Endothelial cell of umbilical vein (primary cell): ENCODE measurements around the gene TRRAP. TPM values are rescaled to one million over a fixed set of nuclear protein-coding genes. Genes with fewer than 3 reads are reported as not detected.

Experiments
- BruUV-seq: library from RNA; stranded (reverse); fragments of 400-500 nt; replicated peaks from 2 replicates; lab custom pipeline; 2021; lab: Mats Ljungman, UMichigan
- CTCF ChIA-PET: fragments of 300-600, 350-600 bp; sonication (Branson Sonifier 250); formaldehyde crosslinking; loops from one replicate; lab custom pipeline; 2021; ENCODE audit warnings: antibody characterized with exemption, inconsistent platforms; lab: Charles Lee
- POLR2A ChIA-PET: fragments of 300-600, 350-600 bp; sonication (Branson Sonifier 250); formaldehyde crosslinking; loops from one replicate; lab custom pipeline; 2021; ENCODE audit warnings: antibody characterized with exemption, inconsistent platforms; lab: Charles Lee
- DNase-seq: peaks from one replicate; pipeline ENCODE4 v3.0.0-alpha.2; 2011; ENCODE audit warnings: low read depth, low spot score
- FAIRE-seq: peaks from 2 replicates; lab custom pipeline; 2011; peaks lifted over from hg19 to GRCh38; lab: Jason Lieb, UNC
- H2AFZ ChIP-seq: 2 replicates; pipeline ENCODE4 v1.6.0; 2012; ENCODE audit warnings: low read depth, low read length, control low read depth, inconsistent platforms
- H3K27ac ChIP-seq: 2 replicates; pipeline ENCODE4 v1.5.1; 2011; ENCODE audit warnings: low read depth, mild to moderate bottlenecking, control low read depth, low read length, moderate library complexity; ENCODE audit not compliant: insufficient read depth
- H3K27me3 ChIP-seq, 2 experiments: 2 replicates each; pipeline versions ENCODE4 v1.6.0 to v1.6.1; 2011; ENCODE audit warnings: low read length in 2 of 2, mixed read lengths in 1 of 2; ENCODE audit not compliant: control insufficient read depth in 2 of 2, insufficient read depth in 2 of 2
- H3K36me3 ChIP-seq, 2 experiments: 2 replicates in 1 of 2; 3 replicates in 1 of 2; pipeline ENCODE4 v1.5.1; 2011; ENCODE audit warnings: low read length in 2 of 2, mild to moderate bottlenecking in 1 of 2, moderate library complexity in 1 of 2; ENCODE audit not compliant: control insufficient read depth in 2 of 2, insufficient read depth in 2 of 2; ENCODE audit errors: extremely low read depth in 1 of 2
- H3K4me1 ChIP-seq: 3 replicates; pipeline ENCODE4 v1.5.1; 2011; ENCODE audit warnings: mild to moderate bottlenecking, low read length; ENCODE audit not compliant: control insufficient read depth, insufficient read depth; ENCODE audit errors: extremely low read depth
- H3K4me2 ChIP-seq: 2 replicates; pipeline ENCODE4 v1.6.1; 2011; ENCODE audit warnings: low read length, control low read depth, mixed read lengths; ENCODE audit not compliant: insufficient read depth
- H3K4me3 ChIP-seq, 3 experiments: fragments of 200-600 bp in 1 of 3; sonication (generic), shearing (Covaris generic) in 1 of 3; replicated peaks in 1 of 3; 2 replicates each; pipeline ENCODE4 v1.5.1; 2011 to 2016; ENCODE audit warnings: control low read depth in 3 of 3, low read length in 3 of 3, mild to moderate bottlenecking in 2 of 3, inconsistent platforms in 1 of 3, low read depth in 1 of 3, moderate library complexity in 1 of 3; ENCODE audit not compliant: insufficient read depth in 1 of 3
- H3K79me2 ChIP-seq: 2 replicates; pipeline ENCODE4 v1.6.0; 2012; ENCODE audit warnings: low read length, inconsistent platforms; ENCODE audit not compliant: control insufficient read depth, insufficient read depth
- H3K9ac ChIP-seq: replicated peaks from 2 replicates; pipeline ENCODE3; 2011; ENCODE audit warnings: low read length, control low read depth; ENCODE audit not compliant: insufficient read depth; ENCODE audit errors: extremely low read depth
- H3K9me1 ChIP-seq: replicated peaks from 3 replicates; pipeline ENCODE4 v1.6.0; 2011; ENCODE audit warnings: mild to moderate bottlenecking, low read length; ENCODE audit not compliant: control insufficient read depth, insufficient read depth; ENCODE audit errors: extremely low read depth
- H3K9me3 ChIP-seq: replicated peaks from 2 replicates; pipeline ENCODE4 v1.5.1; 2012; ENCODE audit warnings: low read length, inconsistent platforms; ENCODE audit not compliant: control insufficient read depth, insufficient read depth
- H4K20me1 ChIP-seq: replicated peaks from 2 replicates; pipeline ENCODE3; 2011; ENCODE audit warnings: mild to moderate bottlenecking, low read length; ENCODE audit not compliant: control insufficient read depth, insufficient read depth; ENCODE audit errors: extremely low read depth
- CTCF ChIP-seq, 2 donors: IDR thresholded peaks; 1 replicate in 1 of 2; 2 replicates in 1 of 2; pipeline ENCODE4 v1.5.1; 2011; ENCODE audit warnings: low read length in 2 of 2, mild to moderate bottlenecking in 2 of 2, moderate library complexity in 2 of 2, control low read depth in 1 of 2, inconsistent platforms in 1 of 2, low read depth in 1 of 2; ENCODE audit not compliant: insufficient read depth in 1 of 2; ENCODE audit errors: extremely low read depth in 1 of 2
- EZH2 ChIP-seq: IDR thresholded peaks from 2 replicates; pipeline ENCODE4 v1.6.1; 2012; ENCODE audit warnings: borderline replicate concordance, low read depth, mild to moderate bottlenecking, moderate library complexity, low read length, inconsistent platforms; ENCODE audit not compliant: severe bottlenecking
- FOS ChIP-seq: IDR thresholded peaks from 2 replicates; pipeline ENCODE4 v1.6.1; 2011; ENCODE audit warnings: mild to moderate bottlenecking, low read length, moderate library complexity, borderline replicate concordance; ENCODE audit not compliant: insufficient read depth
- GATA2 ChIP-seq: IDR thresholded peaks from 2 replicates; pipeline ENCODE4 v1.7.0; 2011; ENCODE audit warnings: low read depth, mild to moderate bottlenecking, moderate library complexity, mixed read lengths, low read length; ENCODE audit not compliant: insufficient read length, insufficient read depth
- JUN ChIP-seq: IDR thresholded peaks from 2 replicates; pipeline ENCODE4 v1.6.1; 2011; ENCODE audit warnings: borderline replicate concordance, low read depth; ENCODE audit not compliant: insufficient read length, insufficient read depth
- MAX ChIP-seq: IDR thresholded peaks from 2 replicates; pipeline ENCODE4 v1.6.1; 2011; ENCODE audit not compliant: insufficient read depth, insufficient read length
- MYC ChIP-seq: IDR thresholded peaks from one replicate; pipeline ENCODE4 v1.6.1; 2011; ENCODE audit warnings: mild to moderate bottlenecking, low read depth, low read length
- POLR2A ChIP-seq: IDR thresholded peaks from 2 replicates; pipeline ENCODE4 v1.6.1; 2012; ENCODE audit warnings: low read depth, mild to moderate bottlenecking, control low read depth, low read length
- POLR2AphosphoS5 ChIP-seq: IDR thresholded peaks from 2 replicates; pipeline ENCODE4 v1.6.1; 2012; ENCODE audit warnings: low read depth, mild to moderate bottlenecking, control low read depth, low read length, moderate library complexity; ENCODE audit not compliant: insufficient read depth
- dilution Hi-C: fragments of 300-500 bp; cut with MboI; formaldehyde crosslinking; loops from one replicate; pipeline ENCODE4 v1.15.0; 2019; ENCODE audit warnings: low sequenced_read_pairs; ENCODE audit not compliant: extremely low pct_ligation_motif_present
- intact Hi-C: fragments of 100-400 bp; cut with micrococcal nuclease; formaldehyde crosslinking; loops from one replicate; pipeline ENCODE4 v1.10.0; 2022
- polyA plus RNA-seq, 4 experiments: library from polyadenylated mRNA; depleted of rRNA in 3 of 4; stranded (reverse) in 3 of 4; unstranded in 1 of 4; fragments of >200 nt; gene quantifications; 2 replicates each; pipeline versions ENCODE4 v1.2.1 to v1.2.3, GENCODE V29; 2011 to 2012; ENCODE audit warnings: missing spikeins in 1 of 4
- total RNA-seq: library from RNA; stranded (reverse); gene quantifications from 2 replicates; pipeline ENCODE4 v1.2.3, GENCODE V29; 2021

The TRRAP gene
- total and polyA plus RNA-seq, 2 donors (not counting 3 experiments of a cell fraction or from before 2014, with no cell fraction given): 21.8 to 45.8 TPM

DNA sequence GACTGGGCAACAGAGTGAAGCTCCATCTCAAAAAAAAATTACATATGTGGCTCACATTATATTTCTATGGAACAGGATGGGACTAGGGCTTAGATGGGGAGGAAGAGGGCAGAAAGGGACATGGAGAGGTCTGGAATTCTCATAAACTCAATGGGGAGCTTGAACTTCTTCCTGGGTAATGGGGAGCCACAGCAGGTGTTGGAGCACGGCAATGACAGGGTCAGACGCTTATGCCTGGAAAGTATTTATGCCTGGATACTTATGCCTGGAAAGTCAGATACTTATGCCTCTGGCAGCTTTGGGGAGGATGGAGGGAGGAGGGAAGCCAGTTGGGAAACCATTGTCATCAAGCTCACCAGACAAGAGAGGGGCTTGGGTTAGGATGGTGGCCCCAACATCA, 45.3 kb upstream of the TRRAP start:
- no peak overlapping the region for H2AFZ ChIP-seq
- no peak overlapping the region for H3K4me3 ChIP-seq
- FAIRE-seq: no peak
- ChIA-PET CTCF (interaction anchor here (1.6 to 4.5 kb wide), 2 partner anchors 9 to 40 kb away, joined by 4 to 97 read pairs; no protein-coding TSS in a partner anchor), POLR2A (no interaction called here)
- intact Hi-C loops: loop anchor here (10.0 kb wide), 2 partner anchors 88 to 538 kb away; no protein-coding TSS in a partner anchor
- DNase-seq: no peak
- no peaks in the 10 kb centered on the region for H3K36me3 ChIP-seq
- H3K79me2 ChIP-seq: no peaks in the 10 kb centered on the region
- H4K20me1 ChIP-seq: no peaks in the 10 kb centered on the region
- no TSS peak for BruUV-seq
- no peaks in the 10 kb centered on the region for H3K27me3 ChIP-seq
- no peaks in the 10 kb centered on the region for H3K4me1 ChIP-seq
- no peak overlapping the region for H3K27ac ChIP-seq
- H3K9ac ChIP-seq: no peak overlapping the region
- no peak overlapping the region for H3K4me2 ChIP-seq
- dilution Hi-C loops: no loop called here
- H3K9me1 ChIP-seq: no peaks in the 10 kb centered on the region
- no peak for TF ChIP-seq MAX
- TF ChIP-seq JUN: no peak
- no peak for TF ChIP-seq POLR2A
- TF ChIP-seq CTCF (IDR thresholded peaks at IDR 0.05; ENCODE audit: extremely low read depth in 1 of 2, insufficient read depth in 1 of 2, low read depth in 1 of 2, low read length in 2 of 2): no peak
- TF ChIP-seq GATA2: no peak
- TF ChIP-seq EZH2: no peak
- TF ChIP-seq FOS: no peak
- no peak for TF ChIP-seq MYC
- no peak for TF ChIP-seq POLR2AphosphoS5
- H3K9me3 ChIP-seq: no peaks in the 10 kb centered on the region
